ENCODE data around the gene PTP4A2.

DNA sequence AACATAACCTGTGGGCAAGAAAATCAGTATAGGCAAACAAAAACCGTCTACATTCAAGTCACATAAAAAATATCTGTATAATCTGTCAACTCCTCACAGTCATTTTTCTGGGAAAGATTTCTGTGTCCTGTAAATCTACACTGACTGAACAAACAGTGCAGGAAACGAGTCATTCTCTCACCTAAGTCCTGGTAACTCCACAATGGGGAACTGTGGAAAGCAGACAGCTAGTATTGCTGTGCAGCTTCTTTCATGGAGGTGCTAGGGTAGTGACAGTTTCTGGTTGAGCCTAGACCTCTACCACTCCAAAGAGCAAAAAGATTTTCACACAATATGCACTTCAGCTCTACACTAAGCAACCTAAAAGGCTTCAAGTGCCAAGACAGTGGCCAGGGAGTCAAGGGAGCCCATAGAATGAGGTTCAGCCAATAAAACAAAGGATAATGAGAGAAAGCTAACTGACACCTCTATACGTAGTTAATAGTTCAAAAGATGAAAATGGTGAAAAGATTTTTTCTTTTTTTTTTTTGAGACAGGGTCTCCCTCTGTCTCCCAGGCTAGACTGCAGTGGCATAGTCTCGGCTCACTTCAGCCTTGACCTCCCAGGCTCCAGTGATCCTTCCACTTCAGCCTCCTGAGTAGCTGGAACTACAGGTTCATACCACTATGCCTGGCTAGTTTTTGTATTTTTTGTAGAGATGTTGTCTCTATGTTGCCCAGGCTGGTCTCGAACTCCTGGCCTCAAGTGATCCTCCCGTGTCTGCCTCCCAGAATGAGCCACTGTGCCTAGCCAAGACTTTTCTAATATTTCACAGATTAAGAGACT, 5.5 kb downstream of the PTP4A2 start:
- TF ChIP-seq SUZ12 (IDR thresholded peaks at IDR 0.05; ENCODE audit: extremely low read depth, insufficient read depth, insufficient read length) (no peak), YY1 (IDR thresholded peaks at IDR 0.05; ENCODE audit: insufficient read depth, insufficient read length) (no peak), ZNF274 (IDR thresholded peaks at IDR 0.05; ENCODE audit: low read depth, low read length) (no peak)

All from NT2/D1 (cell line).